ENCODE results near the gene LCN6.
"Not testable (repeated sequence)": the region's sequence is repeated elsewhere in the genome, so short reads cannot be mapped to it uniquely, and the experiment has no call there.

- TF ChIP-seq, protein P1, sequence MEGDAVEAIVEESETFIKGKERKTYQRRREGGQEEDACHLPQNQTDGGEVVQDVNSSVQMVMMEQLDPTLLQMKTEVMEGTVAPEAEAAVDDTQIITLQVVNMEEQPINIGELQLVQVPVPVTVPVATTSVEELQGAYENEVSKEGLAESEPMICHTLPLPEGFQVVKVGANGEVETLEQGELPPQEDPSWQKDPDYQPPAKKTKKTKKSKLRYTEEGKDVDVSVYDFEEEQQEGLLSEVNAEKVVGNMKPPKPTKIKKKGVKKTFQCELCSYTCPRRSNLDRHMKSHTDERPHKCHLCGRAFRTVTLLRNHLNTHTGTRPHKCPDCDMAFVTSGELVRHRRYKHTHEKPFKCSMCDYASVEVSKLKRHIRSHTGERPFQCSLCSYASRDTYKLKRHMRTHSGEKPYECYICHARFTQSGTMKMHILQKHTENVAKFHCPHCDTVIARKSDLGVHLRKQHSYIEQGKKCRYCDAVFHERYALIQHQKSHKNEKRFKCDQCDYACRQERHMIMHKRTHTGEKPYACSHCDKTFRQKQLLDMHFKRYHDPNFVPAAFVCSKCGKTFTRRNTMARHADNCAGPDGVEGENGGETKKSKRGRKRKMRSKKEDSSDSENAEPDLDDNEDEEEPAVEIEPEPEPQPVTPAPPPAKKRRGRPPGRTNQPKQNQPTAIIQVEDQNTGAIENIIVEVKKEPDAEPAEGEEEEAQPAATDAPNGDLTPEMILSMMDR (IDR thresholded peaks at IDR 0.05; ENCODE audit: insufficient read depth, low read length, poor library complexity, severe bottlenecking), result not testable (repeated sequence)
- not testable (repeated sequence) for TF ChIP-seq EZH2phosphoT487 (conservative IDR thresholded peaks at IDR 0.05; ENCODE audit: low read length)
Measured at GRCh38 chr9:136788644-136789522, 40.6 kb upstream of the LCN6 start.

Measured in SU-DHL-6 (cell line).